ENCODE results near the gene RIPOR1.

RIPOR1 gene

DNA sequence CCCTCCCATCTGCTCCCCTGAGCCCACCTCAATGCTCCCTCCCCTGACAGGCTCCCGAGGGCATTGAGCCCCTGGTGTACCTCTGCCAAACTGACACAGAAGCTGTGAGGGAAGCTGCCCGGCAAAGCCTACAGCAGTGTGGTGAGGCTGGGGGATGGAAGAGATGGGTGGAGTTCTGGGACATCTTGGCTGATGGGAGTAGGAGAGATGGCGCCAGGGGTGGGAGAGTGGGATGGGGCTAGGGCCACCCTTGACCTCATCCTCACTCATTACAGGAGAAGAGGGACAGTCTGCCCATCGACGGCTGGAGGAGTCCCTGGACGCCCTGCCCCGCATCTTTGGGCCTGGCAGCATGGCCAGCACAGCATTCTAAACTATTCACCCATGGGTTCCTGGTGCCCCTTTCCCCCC, 17.5 kb downstream of the RIPOR1 start:
- TF ChIP-seq ZFX (IDR thresholded peaks at IDR 0.05) = no peak
- TF ChIP-seq, protein P1, sequence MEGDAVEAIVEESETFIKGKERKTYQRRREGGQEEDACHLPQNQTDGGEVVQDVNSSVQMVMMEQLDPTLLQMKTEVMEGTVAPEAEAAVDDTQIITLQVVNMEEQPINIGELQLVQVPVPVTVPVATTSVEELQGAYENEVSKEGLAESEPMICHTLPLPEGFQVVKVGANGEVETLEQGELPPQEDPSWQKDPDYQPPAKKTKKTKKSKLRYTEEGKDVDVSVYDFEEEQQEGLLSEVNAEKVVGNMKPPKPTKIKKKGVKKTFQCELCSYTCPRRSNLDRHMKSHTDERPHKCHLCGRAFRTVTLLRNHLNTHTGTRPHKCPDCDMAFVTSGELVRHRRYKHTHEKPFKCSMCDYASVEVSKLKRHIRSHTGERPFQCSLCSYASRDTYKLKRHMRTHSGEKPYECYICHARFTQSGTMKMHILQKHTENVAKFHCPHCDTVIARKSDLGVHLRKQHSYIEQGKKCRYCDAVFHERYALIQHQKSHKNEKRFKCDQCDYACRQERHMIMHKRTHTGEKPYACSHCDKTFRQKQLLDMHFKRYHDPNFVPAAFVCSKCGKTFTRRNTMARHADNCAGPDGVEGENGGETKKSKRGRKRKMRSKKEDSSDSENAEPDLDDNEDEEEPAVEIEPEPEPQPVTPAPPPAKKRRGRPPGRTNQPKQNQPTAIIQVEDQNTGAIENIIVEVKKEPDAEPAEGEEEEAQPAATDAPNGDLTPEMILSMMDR (conservative IDR thresholded peaks at IDR 0.05) = no peak
- H3K27ac ChIP-seq = peak overlapping the region; percentile 48

DNA sequence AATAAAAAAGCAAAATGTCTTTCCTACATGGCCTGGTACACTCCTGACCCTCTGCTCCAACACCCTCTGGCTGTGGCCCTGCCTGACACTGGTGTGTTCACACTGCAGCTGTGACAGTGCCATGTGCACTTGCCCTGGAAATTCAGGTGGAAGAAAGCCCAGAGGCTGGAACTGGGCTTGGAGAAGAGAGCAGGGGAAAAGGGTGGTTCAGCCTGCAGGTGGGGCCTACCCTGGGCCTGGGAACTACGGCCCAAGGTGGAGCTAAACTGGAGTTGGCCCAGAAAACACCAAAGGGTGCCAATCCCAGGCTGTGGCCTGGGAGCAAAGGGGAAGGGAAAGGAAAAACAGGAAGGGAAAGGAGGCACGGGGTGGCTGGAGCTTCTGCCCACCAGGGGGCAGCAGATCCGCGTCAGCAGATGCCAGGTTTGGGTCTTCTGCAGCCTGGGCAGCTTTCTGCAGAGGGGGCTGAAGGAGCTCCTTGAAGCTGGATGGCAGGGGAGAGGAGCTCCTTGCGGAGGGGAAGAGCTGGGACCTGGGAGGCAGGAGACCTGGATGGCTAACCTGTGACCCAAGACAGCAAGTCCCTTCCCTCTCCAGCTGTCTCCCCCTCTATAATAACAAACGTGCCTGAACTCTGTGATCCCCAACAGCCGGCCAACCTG, 18.3 kb downstream of the RIPOR1 start:
- peak overlapping the region; percentile 48 for H3K27ac ChIP-seq
- no peak for TF ChIP-seq ZFX (IDR thresholded peaks at IDR 0.05)
- TF ChIP-seq, protein P1 (conservative IDR thresholded peaks at IDR 0.05) = peak; percentile 95

DNA sequence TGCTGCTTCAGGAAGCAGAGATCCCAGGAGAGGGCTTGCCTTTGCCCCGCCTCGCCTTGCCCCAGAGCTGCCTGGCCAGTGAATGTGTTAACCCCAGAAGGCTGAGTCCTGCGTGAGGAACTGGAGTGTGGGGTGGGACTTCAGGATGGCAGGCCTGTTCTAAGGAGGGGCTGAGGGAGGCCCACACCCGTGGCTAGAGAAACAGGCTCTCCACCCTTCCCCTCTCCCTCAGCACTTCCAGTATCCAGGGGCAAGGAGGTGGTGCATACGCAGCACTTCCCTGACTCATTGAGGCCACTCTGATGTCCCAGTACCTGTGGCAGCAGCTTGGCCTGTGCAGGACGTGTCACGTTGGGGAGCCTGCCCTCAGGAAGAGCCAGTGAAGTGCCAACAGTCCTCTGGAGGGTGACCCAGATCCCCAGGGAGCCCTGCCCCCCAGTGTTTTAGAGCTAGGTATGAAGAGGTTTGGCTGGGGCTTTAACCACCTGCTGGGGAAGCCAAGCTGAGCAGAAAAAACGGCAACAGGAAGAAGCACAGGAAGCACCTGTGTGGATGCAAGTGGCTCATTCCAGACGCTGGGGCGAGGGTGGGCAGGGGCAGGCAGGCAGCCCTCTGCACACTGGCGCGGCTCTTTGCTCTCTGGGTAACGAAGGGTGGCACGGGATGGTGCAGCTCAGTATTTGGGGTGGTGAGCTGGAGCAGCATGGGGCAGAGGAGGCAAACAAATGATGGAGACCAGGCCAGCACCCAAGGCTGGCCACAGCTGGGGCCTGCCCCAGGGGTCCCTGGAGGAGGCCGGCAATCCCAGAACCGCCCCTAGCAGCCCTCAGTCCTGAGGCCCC, 19.0 kb downstream of the RIPOR1 start:
- peak overlapping the region; percentile 48; the same call in 1 of the 2 replicates for H3K27ac ChIP-seq
- TF ChIP-seq, protein P1 (conservative IDR thresholded peaks at IDR 0.05) = no peak
- no peak for TF ChIP-seq ZFX (IDR thresholded peaks at IDR 0.05)

DNA sequence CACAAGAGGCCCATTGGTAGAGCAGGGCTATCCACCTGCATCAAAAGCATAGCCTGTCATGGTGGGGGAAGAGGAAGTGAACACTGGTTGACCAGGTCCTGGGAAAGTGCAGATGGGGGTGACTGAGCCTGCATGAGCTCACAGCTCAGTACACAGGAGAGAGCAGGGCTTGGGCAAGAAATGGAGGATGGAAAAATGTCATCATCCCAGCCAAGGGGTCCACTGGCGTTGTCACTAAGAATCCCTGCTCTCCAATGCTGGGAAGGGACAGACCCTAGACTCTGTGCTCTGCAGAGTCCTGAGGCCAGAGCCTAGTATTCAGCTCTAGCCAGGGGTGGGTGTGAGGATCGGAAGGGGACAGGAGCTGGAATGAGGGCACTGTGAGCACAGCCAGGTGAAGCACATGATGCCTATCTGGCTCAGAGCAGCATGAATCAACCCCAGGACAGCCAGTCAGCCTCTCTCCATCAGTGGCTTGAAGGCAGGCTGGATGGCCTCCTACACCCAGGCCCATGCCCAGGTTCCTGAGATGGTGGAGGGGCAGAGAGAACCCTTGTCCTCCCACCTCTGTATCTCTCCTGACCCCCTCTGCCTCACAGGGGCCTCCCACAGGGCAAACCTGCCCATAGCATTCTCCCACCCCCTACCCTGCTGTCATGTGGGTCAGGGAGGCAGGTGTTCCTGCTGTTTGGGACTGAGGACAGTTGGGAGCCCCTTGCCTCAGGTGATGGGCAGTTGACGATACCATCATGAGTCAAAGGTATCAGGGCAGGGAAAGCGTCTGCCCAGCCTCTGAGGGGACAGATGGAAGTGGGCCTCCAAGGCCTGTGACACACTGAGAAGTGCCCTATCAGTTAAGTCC, 19.9 kb downstream of the RIPOR1 start:
- TF ChIP-seq, protein P1 (conservative IDR thresholded peaks at IDR 0.05) = no peak
- no peak for TF ChIP-seq ZFX (IDR thresholded peaks at IDR 0.05)
- no peak overlapping the region for H3K27ac ChIP-seq

DNA sequence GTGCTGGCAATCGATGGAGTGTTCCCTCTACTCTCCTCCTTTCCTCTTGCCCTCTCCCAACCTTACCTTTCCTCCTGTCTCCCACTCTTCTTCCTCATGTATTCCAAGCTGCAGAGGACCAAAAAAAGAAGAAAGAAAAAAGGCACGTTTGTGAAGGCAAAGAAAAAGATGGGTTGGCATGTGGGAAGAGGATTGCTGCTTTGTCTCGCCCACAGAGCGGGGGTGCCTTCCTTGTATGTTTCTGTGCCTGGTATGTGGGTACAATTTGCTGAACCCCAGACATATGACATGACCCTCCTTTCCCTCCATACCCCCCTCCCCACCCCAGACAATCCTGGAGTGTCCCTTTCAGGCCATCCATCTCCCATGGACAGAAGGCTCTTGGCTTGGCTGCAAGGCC, 20.6 kb downstream of the RIPOR1 start:
- TF ChIP-seq ZFX (IDR thresholded peaks at IDR 0.05) = no peak
- TF ChIP-seq, protein P1 (conservative IDR thresholded peaks at IDR 0.05) = no peak
- no peak overlapping the region for H3K27ac ChIP-seq

DNA sequence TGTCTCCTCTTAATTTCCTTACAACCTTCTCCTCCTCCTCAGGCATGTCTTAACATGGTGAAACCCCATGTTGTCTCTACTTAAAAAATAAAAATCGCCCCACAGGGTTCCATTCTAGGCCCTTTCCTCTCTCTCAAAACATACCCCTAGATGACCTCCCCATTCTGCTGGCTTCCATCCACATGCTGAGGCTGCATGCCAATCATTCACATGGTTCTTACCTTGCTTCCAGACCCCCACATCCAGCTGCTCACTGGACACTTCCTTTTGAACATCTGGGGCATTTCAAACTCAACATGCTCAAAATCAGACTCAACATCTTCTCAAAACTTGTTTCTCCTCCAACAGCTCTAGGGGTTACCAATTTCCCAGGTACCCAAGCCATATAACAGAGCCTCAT, 21.3 kb downstream of the RIPOR1 start:
- no peak overlapping the region for H3K27ac ChIP-seq
- no peak for TF ChIP-seq ZFX (IDR thresholded peaks at IDR 0.05)
- TF ChIP-seq, protein P1 (conservative IDR thresholded peaks at IDR 0.05) = no peak
